Kidney (tissue), 14 donors: ENCODE results near the gene SOWAHD. TPM values are rescaled to one million over a fixed set of nuclear protein-coding genes. Genes with fewer than 3 reads are reported as not detected.

Source experiments
- DNase-seq, 5 donors: peaks; one replicate each; pipeline ENCODE4 v3.0.0-alpha.2; 2013 to 2020
- FAIRE-seq: peaks from 2 replicates; lab custom pipeline; 2012; peaks lifted over from hg19 to GRCh38; lab: Jason Lieb, UNC
- H3K27ac ChIP-seq, 2 donors: one replicate each; pipeline ENCODE4 v1.7.0; 2013; ENCODE audit warnings: low read depth in 2 of 2, low read length in 2 of 2, inconsistent platforms in 1 of 2
- H3K27me3 ChIP-seq: one replicate; pipeline ENCODE4 v1.7.1; 2013; ENCODE audit warnings: low read length, inconsistent platforms; ENCODE audit not compliant: control insufficient read depth, insufficient read depth
- H3K36me3 ChIP-seq, 3 donors: one replicate each; pipeline versions ENCODE4 v1.7.0 to v1.7.1; 2013; ENCODE audit warnings: low read length in 3 of 3, control low read depth in 1 of 3, inconsistent platforms in 1 of 3; ENCODE audit not compliant: insufficient read depth in 3 of 3, control insufficient read depth in 2 of 3
- H3K4me1 ChIP-seq, 3 donors: one replicate each; pipeline versions ENCODE4 v1.7.0 to v1.7.1; 2013; ENCODE audit warnings: low read length in 3 of 3, inconsistent platforms in 1 of 3, low read depth in 1 of 3; ENCODE audit not compliant: control insufficient read depth in 2 of 3, insufficient read depth in 2 of 3
- H3K4me3 ChIP-seq, 3 donors: one replicate each; pipeline versions ENCODE4 v1.7.0 to v1.8.1; 2013; ENCODE audit warnings: low read length in 3 of 3, control low read depth in 1 of 3, inconsistent platforms in 1 of 3
- H3K9ac ChIP-seq, 3 donors: one replicate each; pipeline versions ENCODE4 v1.7.0 to v1.7.1; 2013; ENCODE audit warnings: low read length in 3 of 3, control low read depth in 1 of 3, inconsistent platforms in 1 of 3
- H3K9me3 ChIP-seq, 3 donors: one replicate each; pipeline versions ENCODE4 v1.7.0 to v1.7.1; 2013; ENCODE audit warnings: low read length in 3 of 3, control low read depth in 1 of 3, inconsistent platforms in 1 of 3; ENCODE audit not compliant: control insufficient read depth in 2 of 3, insufficient read depth in 1 of 3
- CTCF ChIP-seq: IDR thresholded peaks from 3 replicates; pipeline ENCODE4 v1.5.1; 2012; ENCODE audit warnings: mild to moderate bottlenecking, moderate library complexity, borderline replicate concordance; ENCODE audit not compliant: insufficient read depth; ENCODE audit errors: extremely low read depth
- intact Hi-C: fragments of 100-400 bp; cut with DNase I; formaldehyde crosslinking; loops from one replicate; pipeline ENCODE4 v1.11.1; 2022
- polyA plus RNA-seq: library from polyadenylated mRNA; stranded (reverse); fragments of 350-450 nt; fragmentation: Illumina TruSeq; extraction: RNeasy Lipid Tissue Mini Kit (QIAGEN cat#74804); gene quantifications from one replicate; pipeline ENCODE4 v1.2.3, GENCODE V29; 2014; ENCODE audit warnings: low read depth, low replicate concordance; ENCODE audit not compliant: insufficient read depth
- total RNA-seq: library from RNA; stranded (reverse); fragmentation: NEBNext Ultra II Directional; extraction: Animal tissue kit (Norgen Biotek cat#: 25700); gene quantifications from one replicate; pipeline ENCODE4 v1.2.1, GENCODE V29; 2021
- donor health status: control.
- donor health status: control.
- donor health status: control.
- donor health status: control.
- donor health status: control.
- donor health status: DM: yes; HTN: yes; CAD: no.
- donor health status: Normal renal cell carcinoma (clear cell type).

SOWAHD gene
- total and polyA plus RNA-seq, 2 donors from 2014 or later: 0.92 to 1.3 TPM

GRCh38 chrX:119759248-119759766 is 919 bp downstream of the SOWAHD start:
- no peak for FAIRE-seq
- Histone ChIP-seq H3K36me3 (no peaks in the 10 kb centered on the region), H3K27me3 (no peaks in the 10 kb centered on the region), H3K9ac (no peak overlapping the region), H3K4me1 (no peaks in the 10 kb centered on the region), H3K9me3 (no peaks in the 10 kb centered on the region), H3K27ac (no peak overlapping the region), H3K4me3 (no peak overlapping the region)
- no peak for DNase-seq
- TF ChIP-seq CTCF: no peak
- intact Hi-C loops: no loop called here

- TF ChIP-seq CTCF: no peak
- DNase-seq (no peak), FAIRE-seq (no peak)
- Histone ChIP-seq H3K9ac (no peak overlapping the region), H3K27ac (no peak overlapping the region), H3K36me3 (no peaks in the 10 kb centered on the region), H3K4me3 (no peak overlapping the region), H3K27me3 (no peaks in the 10 kb centered on the region), H3K4me1 (no peaks in the 10 kb centered on the region), H3K9me3 (no peaks in the 10 kb centered on the region)
- intact Hi-C loops: no loop called here
These were observed 1.9 kb downstream of the SOWAHD start for GRCh38 chrX:119760026-119760877.

GRCh38 chrX:119762718-119763117 is 4.3 kb downstream of the SOWAHD start:
- Histone ChIP-seq H3K4me3 (no peak overlapping the region), H3K36me3 (no peaks in the 10 kb centered on the region), H3K27me3 (no peaks in the 10 kb centered on the region), H3K9ac (no peak overlapping the region), H3K9me3 (no peaks in the 10 kb centered on the region), H3K27ac (no peak overlapping the region), H3K4me1 (no peaks in the 10 kb centered on the region)
- DNase-seq (no peak), FAIRE-seq (no peak)
- intact Hi-C loops: no loop called here
- no peak for TF ChIP-seq CTCF
